ENCODE measurements around the gene MYOZ3.

The MYOZ3 gene

DNA sequence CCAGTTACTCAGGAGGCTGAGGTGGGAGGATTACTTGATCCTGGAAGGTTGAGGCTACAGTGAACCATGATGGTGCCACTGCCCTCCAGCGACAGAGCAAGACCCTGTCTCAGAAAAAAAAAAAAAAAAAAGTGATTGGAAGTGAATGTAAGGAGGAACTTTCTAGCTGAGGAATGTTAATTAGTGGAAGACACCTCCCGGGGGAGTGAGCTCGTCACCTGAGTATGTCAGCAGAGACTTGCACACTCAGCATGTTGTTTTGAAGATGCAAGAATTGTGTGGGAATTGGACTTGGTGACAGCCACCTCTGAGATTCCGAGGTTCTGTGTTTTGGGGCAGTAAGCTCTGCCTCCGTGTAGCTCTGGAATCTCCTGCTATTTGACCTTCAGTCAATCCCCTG is 17.0 kb upstream of the MYOZ3 start:
- DNase-seq, result no peak

DNA sequence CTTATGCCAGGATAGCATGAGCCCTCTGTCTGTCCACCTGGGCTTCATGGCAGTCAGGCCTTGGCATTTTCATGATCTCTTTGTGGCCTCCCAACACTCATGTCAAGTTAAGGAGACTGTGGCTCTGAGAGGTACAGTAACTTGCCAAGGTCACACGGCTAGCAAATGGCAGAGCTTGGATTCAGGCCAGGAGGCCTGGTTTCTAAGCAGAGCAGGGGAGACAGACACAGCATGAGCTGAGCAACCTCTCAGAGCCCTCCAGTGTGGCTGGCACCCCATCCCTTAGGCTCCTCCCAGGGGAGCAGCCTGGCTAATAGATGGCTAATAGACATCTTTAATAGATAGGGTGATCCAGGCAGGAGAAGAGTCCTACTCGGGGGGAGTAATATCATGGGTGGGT is 16.5 kb upstream of the MYOZ3 start:
- DNase-seq, result no peak

DNA sequence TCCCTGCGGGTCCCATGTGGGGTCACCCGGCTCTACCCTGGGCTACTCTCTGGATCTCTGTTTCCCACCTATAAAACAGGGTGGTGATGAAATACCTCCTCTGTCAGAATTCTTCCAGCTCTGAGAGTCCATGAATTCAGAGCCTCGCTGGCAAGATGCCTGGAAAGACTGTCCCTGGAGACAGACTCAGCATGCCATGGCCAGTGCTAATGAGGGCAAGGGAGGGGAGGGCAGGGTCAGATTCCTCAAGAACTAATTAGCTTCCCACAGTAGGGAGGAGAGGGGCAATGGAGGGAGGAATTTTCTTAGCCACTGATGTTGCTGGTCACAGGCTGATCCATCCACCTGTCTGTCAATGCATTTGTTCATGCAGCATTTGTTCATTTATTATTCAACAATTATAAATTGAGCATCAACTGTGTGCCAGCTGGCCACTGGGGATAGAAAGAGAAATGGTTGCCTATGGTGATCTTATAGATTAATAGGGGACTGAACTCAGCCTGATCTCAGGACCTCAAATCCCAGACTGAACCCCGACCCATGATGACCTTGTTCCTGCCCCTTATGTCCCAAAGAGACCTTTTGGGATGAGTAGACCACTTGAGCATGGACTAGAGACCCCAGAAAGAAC is 15.9 kb upstream of the MYOZ3 start:
- no peak for DNase-seq

- DNase-seq, result no peak
These were observed 13.5 kb upstream of the MYOZ3 start for GRCh38 chr5:150647275-150648251.

GRCh38 chr5:150648294-150649107 is 12.6 kb upstream of the MYOZ3 start:
- no peak for DNase-seq

DNA sequence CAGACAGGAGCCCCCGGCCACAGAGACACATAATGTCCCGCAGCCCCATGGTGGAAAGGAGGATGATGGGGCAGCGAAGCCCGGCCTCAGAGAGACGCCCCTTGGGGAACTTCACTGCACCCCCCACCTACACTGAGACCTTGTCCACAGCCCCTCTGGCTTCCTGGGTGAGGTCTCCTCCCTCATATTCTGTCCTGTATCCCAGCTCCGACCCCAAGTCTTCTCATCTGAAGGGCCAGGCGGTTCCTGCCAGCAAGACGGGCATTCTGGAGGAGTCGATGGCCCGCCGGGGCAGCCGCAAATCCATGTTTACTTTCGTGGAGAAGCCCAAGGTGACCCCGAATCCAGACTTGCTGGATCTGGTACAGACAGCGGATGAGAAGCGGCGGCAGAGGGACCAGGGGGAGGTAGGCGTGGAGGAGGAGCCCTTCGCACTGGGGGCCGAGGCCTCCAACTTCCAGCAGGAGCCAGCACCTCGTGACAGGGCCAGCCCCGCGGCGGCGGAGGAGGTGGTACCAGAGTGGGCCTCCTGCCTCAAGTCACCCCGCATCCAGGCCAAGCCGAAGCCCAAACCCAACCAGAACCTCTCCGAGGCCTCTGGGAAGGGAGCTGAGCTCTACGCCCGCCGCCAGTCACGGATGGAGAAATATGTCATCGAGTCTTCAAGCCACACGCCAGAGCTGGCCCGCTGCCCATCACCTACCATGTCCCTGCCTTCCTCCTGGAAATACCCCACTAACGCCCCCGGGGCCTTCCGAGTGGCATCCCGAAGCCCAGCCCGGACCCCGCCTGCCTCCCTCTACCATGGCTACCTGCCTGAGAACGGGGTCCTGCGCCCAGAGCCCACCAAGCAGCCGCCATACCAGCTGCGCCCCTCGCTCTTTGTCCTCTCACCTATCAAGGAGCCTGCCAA is 11.7 kb upstream of the MYOZ3 start:
- DNase-seq, result no peak

DNA sequence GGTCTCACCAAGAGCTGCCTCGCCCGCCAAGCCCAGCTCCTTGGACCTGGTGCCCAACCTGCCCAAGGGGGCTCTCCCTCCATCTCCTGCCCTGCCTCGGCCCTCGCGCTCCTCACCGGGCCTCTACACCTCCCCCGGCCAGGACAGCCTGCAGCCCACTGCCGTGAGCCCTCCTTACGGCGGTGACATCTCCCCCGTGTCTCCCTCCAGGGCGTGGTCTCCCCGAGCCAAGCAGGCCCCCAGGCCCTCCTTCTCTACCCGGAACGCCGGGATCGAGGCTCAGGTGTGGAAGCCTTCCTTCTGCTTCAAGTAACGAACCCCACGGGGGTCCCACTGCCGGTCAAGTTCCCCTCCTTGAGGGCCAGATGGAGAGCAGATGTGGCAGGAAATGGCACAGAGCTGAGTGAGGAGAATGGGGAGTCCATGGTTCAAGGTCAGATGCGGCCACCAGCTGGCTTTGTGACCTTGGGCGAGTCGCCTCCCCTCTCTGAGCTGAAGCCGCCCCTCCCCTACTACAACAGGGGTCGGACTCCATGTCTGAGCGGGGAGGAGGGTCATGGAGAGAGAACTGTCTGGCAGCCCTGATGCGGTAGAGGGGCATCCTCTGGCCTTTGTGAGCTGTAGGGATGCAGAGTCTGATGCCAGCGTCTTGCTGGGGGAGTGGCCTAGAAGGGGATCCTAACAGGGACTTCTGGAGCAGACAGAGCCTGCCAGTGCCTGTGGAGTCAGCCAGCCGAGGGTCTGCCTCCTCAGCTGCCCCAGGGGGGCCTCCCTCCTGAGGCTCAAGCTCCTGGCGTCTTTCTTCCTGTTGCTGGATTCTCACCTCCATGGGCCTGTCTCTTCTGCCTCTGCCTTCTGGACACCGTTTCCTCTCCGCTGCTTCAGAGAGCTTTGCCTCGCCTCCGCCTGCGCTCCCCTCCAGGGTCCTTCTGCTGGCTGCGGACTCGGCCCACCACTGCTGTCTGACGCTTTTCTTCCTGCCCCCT is 10.7 kb upstream of the MYOZ3 start:
- DNase-seq, result no peak

DNA sequence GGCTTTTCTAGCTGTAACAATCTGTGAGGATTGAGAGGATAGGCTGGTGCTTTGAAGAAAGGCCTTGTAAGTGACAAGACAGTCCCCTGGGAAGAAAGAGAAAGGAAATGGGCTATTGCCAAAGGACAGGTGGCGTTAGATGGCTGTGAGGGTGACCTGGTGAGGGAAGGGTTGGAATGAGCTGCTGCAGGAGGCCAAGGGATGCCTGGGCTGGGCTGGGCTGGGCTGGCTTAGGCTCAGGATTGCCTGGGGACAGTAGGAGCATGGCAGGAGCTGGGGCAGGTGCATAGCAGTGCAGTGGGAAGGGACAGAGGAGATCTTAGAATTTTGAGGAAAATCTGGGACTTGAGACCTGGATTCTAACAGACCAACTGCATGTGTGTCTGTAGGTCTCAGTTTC is 9.7 kb upstream of the MYOZ3 start:
- no peak for DNase-seq

DNA sequence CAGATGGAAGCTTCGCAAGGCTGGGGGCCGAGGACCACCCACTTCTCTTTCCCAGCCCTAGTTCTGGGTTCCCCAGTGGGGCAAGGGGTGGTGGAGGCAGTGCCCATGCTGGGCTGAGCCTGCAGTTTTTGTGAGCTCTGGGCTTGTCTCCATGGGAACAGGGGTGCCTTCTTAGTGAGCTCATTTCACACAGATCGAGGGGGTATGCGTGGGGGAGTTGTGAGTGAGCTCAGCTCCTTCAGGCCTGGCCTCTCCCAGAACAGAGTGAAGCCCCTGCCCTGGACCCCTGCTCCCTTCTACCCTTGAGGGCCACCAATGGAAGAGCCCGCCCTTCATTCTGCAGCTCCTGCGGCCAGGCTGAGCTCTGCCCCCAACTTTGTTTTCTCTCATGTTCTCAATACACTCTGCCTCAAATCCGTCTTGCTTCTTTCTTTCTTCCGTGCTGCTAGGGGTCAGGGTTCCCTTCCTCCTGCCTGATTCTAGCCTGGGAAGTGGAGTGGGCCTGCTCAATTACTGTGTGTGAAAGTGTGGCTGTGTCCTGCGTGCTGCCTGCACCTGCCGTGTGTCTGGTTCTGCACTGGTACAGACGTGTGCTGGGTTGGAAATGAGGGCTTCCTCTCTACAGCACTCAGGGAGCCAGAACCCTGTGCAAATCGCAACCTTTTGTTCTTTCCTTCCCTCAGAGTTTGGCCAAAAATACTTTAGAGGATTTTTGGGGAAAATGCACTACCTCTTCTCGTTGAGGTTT is 9.0 kb upstream of the MYOZ3 start:
- no peak for DNase-seq

GRCh38 chr5:150653145-150653761 is 7.8 kb upstream of the MYOZ3 start:
- DNase-seq, result no peak

- DNase-seq, result no peak
These were observed 7.1 kb upstream of the MYOZ3 start for GRCh38 chr5:150653762-150654556.

DNA sequence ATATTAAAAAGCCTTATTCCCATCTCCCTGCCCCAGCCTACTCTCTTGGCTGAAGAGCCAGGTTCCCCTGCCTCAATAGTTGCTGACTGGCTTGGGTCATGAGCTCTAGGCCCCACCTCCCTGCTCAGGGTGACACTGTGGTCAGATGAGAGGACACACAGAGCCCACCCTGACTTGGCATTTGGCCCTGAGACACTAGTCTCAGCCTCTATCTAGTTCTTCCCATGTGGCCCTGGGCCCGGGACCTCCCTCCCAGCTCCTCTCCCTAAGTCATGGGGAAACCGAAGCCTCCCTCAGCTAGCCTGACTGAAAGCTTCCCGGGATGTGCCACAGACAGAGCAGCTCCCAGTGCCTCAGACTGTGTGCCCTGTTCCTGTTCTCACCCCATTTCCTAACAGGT is 5.8 kb upstream of the MYOZ3 start:
- DNase-seq, result no peak

GRCh38 chr5:150656191-150657132 is 4.6 kb upstream of the MYOZ3 start:
- DNase-seq, result peak; percentile 26

- DNase-seq, result no peak
These were observed 2.9 kb upstream of the MYOZ3 start for GRCh38 chr5:150658121-150658520.

DNA sequence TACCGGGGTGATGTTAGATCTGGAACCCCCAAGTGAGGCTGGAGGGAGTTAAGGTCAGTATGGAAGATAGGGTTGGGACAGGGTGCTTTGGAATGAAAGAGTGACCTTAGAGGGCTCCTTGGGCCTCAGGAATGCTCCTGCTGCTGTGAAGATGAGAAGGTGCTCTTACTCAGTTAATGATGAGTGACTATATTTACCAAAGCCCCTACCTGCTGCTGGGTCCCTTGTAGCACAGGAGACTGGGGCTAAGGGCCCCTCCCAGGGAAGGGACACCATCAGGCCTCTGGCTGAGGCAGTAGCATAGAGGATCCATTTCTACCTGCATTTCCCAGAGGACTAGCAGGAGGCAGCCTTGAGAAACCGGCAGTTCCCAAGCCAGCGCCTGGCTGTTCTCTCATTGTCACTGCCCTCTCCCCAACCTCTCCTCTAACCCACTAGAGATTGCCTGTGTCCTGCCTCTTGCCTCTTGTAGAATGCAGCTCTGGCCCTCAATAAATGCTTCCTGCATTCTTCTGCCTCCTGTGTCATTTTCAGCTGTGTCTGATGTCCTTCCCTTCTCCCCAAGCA is 2.3 kb upstream of the MYOZ3 start:
- DNase-seq, result no peak

DNA sequence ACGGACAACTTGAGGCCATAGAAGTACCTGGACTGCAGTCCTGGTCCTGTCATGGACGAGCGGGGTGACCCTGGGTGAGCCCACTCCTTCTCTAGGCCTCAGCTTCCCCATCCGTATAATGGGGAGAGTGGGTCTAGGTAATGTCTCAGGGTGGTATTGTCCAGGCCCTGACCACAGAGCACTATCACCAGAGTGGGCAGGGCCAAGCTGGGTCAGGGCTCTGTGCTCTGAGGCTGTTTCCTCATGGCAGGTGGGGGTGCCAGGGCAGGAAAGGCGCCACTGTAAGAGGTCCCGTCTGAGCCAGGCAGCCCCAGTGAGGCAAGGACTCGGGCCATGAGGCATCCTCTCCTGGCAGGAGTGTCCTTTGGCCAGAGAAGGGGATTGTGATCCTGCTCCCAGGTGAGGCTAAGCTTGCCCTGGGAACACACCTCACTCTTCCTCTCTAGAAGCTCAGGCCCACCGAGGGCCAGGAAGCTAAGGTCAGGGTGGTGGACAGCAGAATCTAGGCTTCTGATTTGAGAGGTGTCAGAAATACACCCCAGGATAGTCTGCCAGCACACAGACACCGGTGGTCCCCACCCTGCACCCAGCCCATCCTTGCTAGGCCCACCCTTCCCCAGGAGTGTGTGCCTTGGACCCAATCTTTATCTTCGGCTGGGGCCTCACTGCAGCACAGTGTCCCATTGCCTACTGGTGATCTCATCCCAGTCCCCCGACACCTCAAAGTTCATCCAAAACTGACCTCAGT is 1.5 kb upstream of the MYOZ3 start:
- DNase-seq, result no peak
